ENCODE data around the gene TMEM258.
A peak's percentile ranks its signal among the peaks of the same experiment; 100 is the strongest.

The TMEM258 gene

GRCh38 chr11:61833471-61833870, 41.1 kb upstream of the TMEM258 start:
- Histone ChIP-seq H3K36me3 (ENCODE audit: control insufficient read depth, insufficient read depth, low read length) (peaks cover 31% of the 10 kb centered on the region), H3K4me3 (ENCODE audit: low read depth, low read length) (no peak overlapping the region), H3K4me1 (ENCODE audit: control insufficient read depth, insufficient read depth, low read length) (peaks cover 37% of the 10 kb centered on the region), H3K9ac (ENCODE audit: low read depth, low read length) (no peak overlapping the region), H3K27me3 (ENCODE audit: control insufficient read depth, insufficient read depth, low read length) (no peaks in the 10 kb centered on the region), H3K27ac (ENCODE audit: low read depth, low read length) (no peak overlapping the region), H3K9me3 (ENCODE audit: control insufficient read depth, insufficient read depth, low read length) (no peaks in the 10 kb centered on the region)

GRCh38 chr11:61832754-61833153, 40.4 kb upstream of the TMEM258 start:
- Histone ChIP-seq H3K9ac (ENCODE audit: low read depth, low read length) (no peak overlapping the region), H3K27me3 (ENCODE audit: control insufficient read depth, insufficient read depth, low read length) (no peaks in the 10 kb centered on the region), H3K9me3 (ENCODE audit: control insufficient read depth, insufficient read depth, low read length) (no peaks in the 10 kb centered on the region), H3K27ac (ENCODE audit: low read depth, low read length) (no peak overlapping the region), H3K4me3 (ENCODE audit: low read depth, low read length) (no peak overlapping the region), H3K4me1 (ENCODE audit: control insufficient read depth, insufficient read depth, low read length) (peaks cover 37% of the 10 kb centered on the region), H3K36me3 (ENCODE audit: control insufficient read depth, insufficient read depth, low read length) (peaks cover 24% of the 10 kb centered on the region)

GRCh38 chr11:61832207-61832606, 39.8 kb upstream of the TMEM258 start:
- Histone ChIP-seq H3K4me1 (ENCODE audit: control insufficient read depth, insufficient read depth, low read length) (peaks cover 37% of the 10 kb centered on the region), H3K36me3 (ENCODE audit: control insufficient read depth, insufficient read depth, low read length) (peaks cover 18% of the 10 kb centered on the region), H3K4me3 (ENCODE audit: low read depth, low read length) (no peak overlapping the region), H3K27me3 (ENCODE audit: control insufficient read depth, insufficient read depth, low read length) (no peaks in the 10 kb centered on the region), H3K27ac (ENCODE audit: low read depth, low read length) (no peak overlapping the region), H3K9me3 (ENCODE audit: control insufficient read depth, insufficient read depth, low read length) (no peaks in the 10 kb centered on the region), H3K9ac (ENCODE audit: low read depth, low read length) (no peak overlapping the region)

GRCh38 chr11:61830237-61831105, 38.1 kb upstream of the TMEM258 start:
- H3K9ac ChIP-seq (ENCODE audit: low read depth, low read length) = no peak overlapping the region
- no peaks in the 10 kb centered on the region for H3K27me3 ChIP-seq (ENCODE audit: control insufficient read depth, insufficient read depth, low read length)
- H3K36me3 ChIP-seq (ENCODE audit: control insufficient read depth, insufficient read depth, low read length) = peaks cover 14% of the 10 kb centered on the region
- peaks cover 45% of the 10 kb centered on the region for H3K4me1 ChIP-seq (ENCODE audit: control insufficient read depth, insufficient read depth, low read length)
- H3K4me3 ChIP-seq (ENCODE audit: low read depth, low read length) = peak overlapping the region; percentile 68
- no peak overlapping the region for H3K27ac ChIP-seq (ENCODE audit: low read depth, low read length)
- no peaks in the 10 kb centered on the region for H3K9me3 ChIP-seq (ENCODE audit: control insufficient read depth, insufficient read depth, low read length)

DNA sequence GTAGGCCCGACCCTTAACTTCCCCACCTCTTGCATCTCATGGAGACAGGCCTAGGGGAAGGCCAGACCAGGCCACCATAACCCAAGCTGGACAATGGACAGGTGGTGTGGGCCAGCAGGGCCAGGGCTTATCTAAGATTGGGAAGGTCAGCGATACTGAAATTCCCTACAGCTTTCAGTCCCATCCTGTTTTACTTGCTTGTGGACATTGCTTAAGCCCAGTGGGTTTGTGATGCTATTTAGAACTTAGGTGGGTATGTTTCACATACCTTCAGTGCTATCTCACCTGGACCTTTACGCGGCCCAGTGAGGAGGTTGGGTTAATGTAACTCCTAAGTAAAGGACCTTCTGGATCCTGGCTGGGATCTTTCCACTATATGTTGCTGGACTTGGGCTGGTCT, 37.4 kb upstream of the TMEM258 start:
- H3K36me3 ChIP-seq (ENCODE audit: control insufficient read depth, insufficient read depth, low read length) = peaks cover 14% of the 10 kb centered on the region
- H3K9ac ChIP-seq (ENCODE audit: low read depth, low read length) = no peak overlapping the region
- peaks cover 42% of the 10 kb centered on the region for H3K4me1 ChIP-seq (ENCODE audit: control insufficient read depth, insufficient read depth, low read length)
- no peak overlapping the region for H3K27ac ChIP-seq (ENCODE audit: low read depth, low read length)
- peak overlapping the region; percentile 68 for H3K4me3 ChIP-seq (ENCODE audit: low read depth, low read length)
- H3K27me3 ChIP-seq (ENCODE audit: control insufficient read depth, insufficient read depth, low read length) = no peaks in the 10 kb centered on the region
- no peaks in the 10 kb centered on the region for H3K9me3 ChIP-seq (ENCODE audit: control insufficient read depth, insufficient read depth, low read length)

- no peaks in the 10 kb centered on the region for H3K9me3 ChIP-seq (ENCODE audit: control insufficient read depth, insufficient read depth, low read length)
- peak overlapping the region; percentile 93 for H3K27ac ChIP-seq (ENCODE audit: low read depth, low read length)
- H3K4me1 ChIP-seq (ENCODE audit: control insufficient read depth, insufficient read depth, low read length) = peaks cover 33% of the 10 kb centered on the region
- no peaks in the 10 kb centered on the region for H3K27me3 ChIP-seq (ENCODE audit: control insufficient read depth, insufficient read depth, low read length)
- H3K9ac ChIP-seq (ENCODE audit: low read depth, low read length) = peak overlapping the region; percentile 64
- peaks cover 13% of the 10 kb centered on the region for H3K36me3 ChIP-seq (ENCODE audit: control insufficient read depth, insufficient read depth, low read length)
- peak overlapping the region; percentile 68 for H3K4me3 ChIP-seq (ENCODE audit: low read depth, low read length)
Measured at GRCh38 chr11:61828629-61829407, 36.4 kb upstream of the TMEM258 start.

DNA sequence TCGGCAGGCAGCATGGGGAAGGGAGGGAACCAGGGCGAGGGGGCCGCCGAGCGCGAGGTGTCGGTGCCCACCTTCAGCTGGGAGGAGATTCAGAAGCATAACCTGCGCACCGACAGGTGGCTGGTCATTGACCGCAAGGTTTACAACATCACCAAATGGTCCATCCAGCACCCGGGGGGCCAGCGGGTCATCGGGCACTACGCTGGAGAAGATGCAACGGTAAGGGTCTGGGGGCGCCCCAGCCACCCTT, 35.9 kb upstream of the TMEM258 start:
- H3K9me3 ChIP-seq (ENCODE audit: control insufficient read depth, insufficient read depth, low read length) = no peaks in the 10 kb centered on the region
- H3K4me3 ChIP-seq (ENCODE audit: low read depth, low read length) = peak overlapping the region; percentile 68
- H3K4me1 ChIP-seq (ENCODE audit: control insufficient read depth, insufficient read depth, low read length) = peaks cover 28% of the 10 kb centered on the region
- H3K27ac ChIP-seq (ENCODE audit: low read depth, low read length) = peak overlapping the region; percentile 93
- peaks cover 11% of the 10 kb centered on the region for H3K36me3 ChIP-seq (ENCODE audit: control insufficient read depth, insufficient read depth, low read length)
- no peaks in the 10 kb centered on the region for H3K27me3 ChIP-seq (ENCODE audit: control insufficient read depth, insufficient read depth, low read length)
- H3K9ac ChIP-seq (ENCODE audit: low read depth, low read length) = peak overlapping the region; percentile 64

DNA sequence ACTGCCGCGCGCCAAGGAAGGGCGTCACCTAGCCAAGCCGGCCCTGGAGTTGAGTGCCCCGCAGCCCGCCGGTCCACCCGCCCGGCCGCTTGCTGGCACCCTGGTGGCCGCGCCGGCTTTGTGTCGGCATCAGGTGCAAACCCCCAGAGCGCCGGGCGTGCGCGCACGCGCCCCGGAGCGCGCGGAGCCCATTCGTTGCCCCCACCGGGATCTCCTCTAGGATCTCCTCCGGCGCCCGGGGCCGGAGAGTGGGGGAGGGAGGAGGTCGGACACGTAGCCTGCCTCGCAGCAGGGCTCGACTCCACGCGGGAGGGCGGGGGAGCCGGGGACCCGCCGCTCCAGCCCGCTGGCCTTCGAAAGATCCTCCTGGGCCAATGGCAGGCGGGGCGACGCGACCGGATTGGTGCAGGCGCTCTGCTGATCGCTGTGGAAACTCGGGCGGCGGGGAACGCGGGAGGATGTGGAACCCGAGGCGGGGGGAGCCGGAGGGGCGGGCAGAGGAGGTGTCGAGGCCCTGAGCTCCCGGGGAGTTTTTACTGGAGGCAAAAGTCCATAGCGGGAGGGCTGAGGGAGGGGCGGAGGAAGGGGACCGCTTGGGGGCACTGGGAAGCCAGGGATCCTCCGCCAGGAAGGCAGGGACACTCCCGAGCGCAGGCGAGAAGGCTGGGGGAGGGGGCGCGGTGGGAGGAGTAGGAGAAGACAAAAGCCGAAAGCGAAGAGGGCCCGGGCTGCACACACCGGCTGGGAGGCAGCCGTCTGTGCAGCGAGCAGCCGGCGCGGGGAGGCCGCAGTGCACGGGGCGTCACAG, 35.4 kb upstream of the TMEM258 start, which contains the start of gene FADS2:
TSS of gene FADS2 (plus strand) at position 730 of the 808 bp plus-strand sequence. CDS start 91 bp downstream, outside the sequence.
- no peaks in the 10 kb centered on the region for H3K27me3 ChIP-seq (ENCODE audit: control insufficient read depth, insufficient read depth, low read length)
- peak within 1 kb of the TSS; percentile 93 for H3K27ac ChIP-seq (ENCODE audit: low read depth, low read length)
- H3K9ac ChIP-seq (ENCODE audit: low read depth, low read length) = peak within 1 kb of the TSS; percentile 85
- peaks cover 24% of the 10 kb centered on the region for H3K4me1 ChIP-seq (ENCODE audit: control insufficient read depth, insufficient read depth, low read length)
- peak within 1 kb of the TSS; percentile 68 for H3K4me3 ChIP-seq (ENCODE audit: low read depth, low read length)
- H3K9me3 ChIP-seq (ENCODE audit: control insufficient read depth, insufficient read depth, low read length) = no peaks in the 10 kb centered on the region
- H3K36me3 ChIP-seq (ENCODE audit: control insufficient read depth, insufficient read depth, low read length) = peaks cover 10% of the 10 kb centered on the region

DNA sequence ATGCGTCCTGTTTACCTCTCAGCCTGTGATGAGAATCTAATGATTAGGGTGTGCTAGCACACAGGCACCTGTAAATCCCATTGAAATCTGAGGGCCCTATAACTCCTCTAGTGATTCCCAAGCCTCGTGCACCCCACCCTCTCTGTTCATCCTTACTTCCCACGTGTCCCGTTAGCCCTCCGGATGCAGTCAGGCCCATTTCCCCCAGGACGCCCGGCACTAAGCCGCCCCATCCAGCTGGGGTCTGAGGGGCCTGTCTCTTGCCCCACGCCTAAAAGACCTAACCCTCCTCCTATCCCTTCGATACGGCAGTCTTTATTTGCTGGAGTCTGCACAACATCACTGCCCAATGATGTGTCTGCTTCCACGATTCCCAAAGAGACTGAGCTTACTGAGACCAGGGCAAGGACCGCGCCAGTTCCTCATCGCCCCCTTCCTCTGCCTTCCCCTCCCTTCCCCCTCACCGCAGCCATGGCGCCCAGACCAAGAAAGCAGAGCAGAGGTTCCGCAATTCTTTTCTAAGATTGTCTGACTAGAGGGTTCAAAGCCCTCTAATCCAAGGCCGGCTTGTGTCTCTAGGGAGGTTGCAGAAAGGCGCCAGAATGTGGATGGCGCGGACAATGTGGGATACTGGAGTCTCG, 34.7 kb upstream of the TMEM258 start:
- Histone ChIP-seq H3K27me3 (ENCODE audit: control insufficient read depth, insufficient read depth, low read length) (no peaks in the 10 kb centered on the region), H3K36me3 (ENCODE audit: control insufficient read depth, insufficient read depth, low read length) (peaks cover 3% of the 10 kb centered on the region; the same call in 1 of the 2 replicates), H3K9me3 (ENCODE audit: control insufficient read depth, insufficient read depth, low read length) (no peaks in the 10 kb centered on the region), H3K27ac (ENCODE audit: low read depth, low read length) (peak overlapping the region; percentile 93), H3K4me1 (ENCODE audit: control insufficient read depth, insufficient read depth, low read length) (peaks cover 24% of the 10 kb centered on the region), H3K4me3 (ENCODE audit: low read depth, low read length) (peak overlapping the region; percentile 68), H3K9ac (ENCODE audit: low read depth, low read length) (peak overlapping the region; percentile 85)

DNA sequence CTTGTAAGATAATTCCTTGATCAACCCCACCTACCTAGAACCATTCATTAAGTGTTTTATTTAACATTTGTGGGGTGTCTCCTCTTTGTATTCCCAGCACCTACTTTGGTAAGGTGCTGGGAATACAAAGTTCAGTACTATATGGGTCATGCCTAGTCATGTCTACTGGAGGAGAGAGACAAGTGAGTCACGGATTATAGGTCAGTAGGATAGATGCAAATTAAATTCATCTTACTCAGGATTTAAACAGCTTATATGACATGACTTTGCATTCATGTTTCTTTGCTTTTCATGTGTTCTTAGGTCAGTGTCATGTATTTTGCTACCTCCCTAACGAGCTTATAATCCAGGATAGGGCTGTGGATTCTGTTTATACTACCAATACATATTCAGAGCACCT, 27.8 kb upstream of the TMEM258 start:
- peaks cover 9% of the 10 kb centered on the region for H3K4me1 ChIP-seq (ENCODE audit: control insufficient read depth, insufficient read depth, low read length)
- no peaks in the 10 kb centered on the region; the same call in 1 of the 2 replicates for H3K36me3 ChIP-seq (ENCODE audit: control insufficient read depth, insufficient read depth, low read length)
- no peak overlapping the region for H3K9ac ChIP-seq (ENCODE audit: low read depth, low read length)
- no peaks in the 10 kb centered on the region for H3K9me3 ChIP-seq (ENCODE audit: control insufficient read depth, insufficient read depth, low read length)
- no peak overlapping the region for H3K4me3 ChIP-seq (ENCODE audit: low read depth, low read length)
- H3K27me3 ChIP-seq (ENCODE audit: control insufficient read depth, insufficient read depth, low read length) = no peaks in the 10 kb centered on the region
- no peak overlapping the region for H3K27ac ChIP-seq (ENCODE audit: low read depth, low read length)

All from HUES48 (cell line).